Measurements from ENCODE around the gene AGPAT2.

AGPAT2 gene

DNA sequence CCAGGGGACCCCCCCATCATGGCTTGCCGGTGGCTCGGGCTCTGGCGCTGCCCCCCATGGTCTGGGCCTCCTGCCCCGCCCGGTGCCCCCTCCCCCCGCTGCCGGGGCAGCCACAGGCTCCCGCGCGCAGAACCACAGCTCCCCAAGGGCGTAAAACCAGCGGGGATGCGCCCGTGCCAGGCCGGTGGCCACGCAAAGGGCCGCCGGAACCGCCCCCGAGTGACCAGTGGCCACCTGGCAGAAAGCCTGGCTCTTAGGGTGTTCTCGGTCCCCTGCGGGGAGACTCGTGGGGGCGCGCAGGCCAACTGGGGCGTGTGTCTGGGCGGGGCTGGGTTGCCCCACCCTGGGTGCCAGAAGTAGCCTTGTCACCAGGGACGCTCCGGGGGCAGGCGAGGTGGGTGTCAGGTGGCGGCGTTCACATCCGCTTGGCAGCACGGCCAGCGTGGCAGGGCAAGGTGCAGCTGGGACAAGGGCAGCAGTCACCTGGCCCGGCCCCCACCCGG is 515 bp upstream of the AGPAT2 start:
- DNase-seq: no peak

DNA sequence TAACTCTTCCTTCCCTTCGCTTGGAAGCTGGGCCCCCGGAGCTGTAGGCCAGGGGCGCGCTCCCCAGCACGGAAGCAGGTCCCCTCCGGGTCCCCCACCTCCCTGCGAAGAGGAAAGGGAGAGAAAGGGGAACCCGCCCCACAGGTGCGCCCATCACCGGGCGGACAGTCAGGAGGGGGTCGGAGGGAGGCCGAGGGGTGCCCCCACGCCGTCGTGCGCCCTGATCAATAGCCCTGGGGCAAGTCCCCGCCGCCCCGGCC is 793 bp downstream of the AGPAT2 start:
- no peak for DNase-seq

DNA sequence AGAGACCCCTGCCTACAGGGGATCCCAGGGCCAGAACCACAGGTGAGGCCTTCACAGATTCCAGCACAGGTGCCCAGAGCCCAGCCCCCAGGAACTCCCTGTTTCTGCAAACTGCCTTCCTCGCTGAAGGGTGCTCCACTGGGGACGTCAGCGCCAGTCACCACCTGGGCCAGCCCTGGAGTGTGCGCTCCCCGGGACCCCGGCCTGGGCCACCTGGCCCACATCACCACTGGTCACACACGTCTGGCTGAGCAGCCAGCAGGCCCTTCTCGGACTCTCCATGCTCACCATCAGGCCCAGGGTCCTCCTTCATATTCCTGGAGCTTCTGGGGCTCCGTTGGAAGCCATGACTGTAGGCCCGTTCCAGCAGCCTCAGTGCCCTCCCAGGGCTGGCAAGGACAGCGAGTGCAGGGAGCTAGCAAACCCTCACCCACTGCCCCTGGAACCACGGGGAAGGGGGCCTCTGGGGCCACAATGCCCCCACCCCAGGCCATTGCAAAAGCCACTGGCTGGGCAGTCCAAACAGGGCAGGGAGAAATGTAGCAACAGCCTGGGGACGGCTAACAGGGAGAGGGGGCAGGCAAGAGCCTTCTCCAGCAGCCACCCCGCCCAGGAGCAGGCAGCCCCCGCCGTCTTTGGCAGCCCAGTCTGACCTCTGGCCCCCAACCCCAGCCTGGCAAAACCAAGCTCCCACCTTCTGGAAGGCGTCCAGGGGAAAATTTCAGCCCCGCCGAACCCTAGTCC is 1.3 kb downstream of the AGPAT2 start:
- no peak for DNase-seq

DNA sequence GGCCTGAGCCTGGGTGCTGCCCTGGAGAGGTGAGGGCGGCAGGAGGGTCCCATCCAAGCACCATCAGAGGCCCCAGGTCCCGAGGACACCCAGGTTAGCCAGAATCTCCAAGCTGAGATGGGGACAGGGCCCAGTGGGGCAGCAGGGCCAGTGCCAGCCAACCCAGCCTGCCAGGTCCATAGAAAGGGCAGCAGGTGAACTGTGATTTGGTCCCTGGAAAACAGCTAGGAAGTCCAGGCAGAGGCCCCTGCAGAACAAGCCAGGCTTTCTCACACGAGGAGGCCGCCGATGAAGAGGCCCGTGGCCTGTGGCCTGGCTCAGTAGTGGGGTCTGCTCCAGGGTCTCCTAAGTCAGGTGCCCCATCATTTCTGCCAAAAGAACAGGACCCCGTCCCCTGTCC is 2.0 kb downstream of the AGPAT2 start:
- DNase-seq: no peak

DNA sequence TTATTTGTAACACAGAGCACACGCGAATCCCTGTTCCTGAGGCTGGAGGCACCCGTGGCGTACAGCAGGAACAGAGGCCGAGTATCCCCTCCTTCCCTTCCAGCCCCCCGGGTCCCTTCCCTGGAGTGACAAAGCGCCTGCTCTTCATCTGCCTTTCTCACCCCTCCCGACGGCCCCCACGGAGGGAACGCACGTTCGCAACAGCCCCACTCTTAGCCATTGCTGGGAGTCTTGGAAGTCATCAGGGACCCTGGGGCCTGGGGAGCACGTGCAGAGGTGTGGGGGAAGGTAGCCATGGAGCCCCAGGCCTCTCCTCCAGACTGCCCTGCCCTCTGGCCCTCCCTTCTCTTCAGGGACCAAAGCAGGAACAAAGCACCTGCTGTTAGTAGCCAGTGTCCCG is 2.5 kb downstream of the AGPAT2 start:
- DNase-seq: no peak

DNA sequence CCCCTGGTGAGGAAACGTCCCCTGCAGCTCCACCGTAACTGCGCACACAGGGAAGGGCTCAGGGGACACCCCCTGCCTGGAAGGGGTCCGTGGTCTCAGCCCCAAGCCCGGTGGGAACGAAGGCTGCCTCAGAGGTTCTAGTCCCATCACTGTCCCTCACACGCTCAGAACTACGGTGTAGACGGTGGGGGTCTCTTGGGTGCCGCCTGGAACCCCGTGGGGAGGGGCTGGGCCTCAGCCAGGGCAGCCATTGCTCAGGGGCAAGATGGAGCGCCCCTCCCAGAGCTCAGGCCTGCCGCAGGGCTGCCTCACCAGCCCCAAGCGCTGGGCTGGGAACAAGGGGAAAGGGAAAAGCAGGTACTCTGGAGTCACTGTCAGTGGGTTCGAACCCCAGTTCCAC is 2.9 kb downstream of the AGPAT2 start:
- no peak for DNase-seq

DNA sequence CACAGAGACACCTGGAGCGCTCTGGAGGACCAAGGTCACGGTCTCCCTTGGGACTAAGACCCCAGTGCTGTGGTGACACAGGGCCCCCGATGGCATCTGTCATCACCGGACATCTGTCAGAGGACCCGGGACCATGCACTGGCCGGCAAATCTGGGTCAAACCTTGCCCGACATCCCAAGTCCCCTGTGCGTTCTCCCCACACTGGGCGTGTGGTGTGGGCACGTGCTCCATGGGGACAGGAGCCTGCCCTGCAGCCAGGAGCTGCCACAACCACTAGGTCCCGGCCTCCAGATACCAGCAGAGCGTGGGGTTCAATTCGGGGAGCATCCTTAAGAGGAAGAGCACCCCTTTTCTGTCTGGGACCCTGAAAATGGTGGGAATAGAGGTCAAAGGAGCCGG is 3.5 kb downstream of the AGPAT2 start:
- no peak for DNase-seq

DNA sequence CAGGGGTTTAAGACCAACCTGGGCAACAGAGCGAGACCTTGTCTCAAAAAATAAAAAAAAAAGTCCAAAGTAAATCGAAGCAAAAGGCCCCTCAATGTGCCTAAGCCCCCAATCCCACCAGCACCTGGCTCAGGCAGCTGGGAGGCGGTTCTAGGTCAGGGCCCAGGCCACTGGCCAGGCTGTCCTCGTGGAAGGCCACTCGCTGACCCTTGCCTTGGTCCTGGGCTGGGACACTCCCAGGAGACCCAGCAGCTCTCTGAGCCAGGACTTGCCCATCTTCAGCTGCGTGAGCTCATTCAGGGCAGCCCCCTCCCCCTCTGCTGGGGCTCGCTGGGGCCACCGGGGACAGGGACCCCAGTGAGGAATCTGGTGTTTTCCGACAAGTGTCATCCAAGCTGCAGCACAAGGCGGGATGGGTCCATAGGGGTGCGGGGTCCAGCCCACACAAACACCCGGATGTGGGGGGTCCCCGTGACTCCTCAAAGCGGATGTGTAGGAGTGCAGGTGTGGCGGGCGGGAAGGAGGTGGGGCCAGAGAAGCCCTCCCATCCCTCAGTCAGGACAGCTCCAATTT is 4.0 kb downstream of the AGPAT2 start:
- no peak for DNase-seq

DNA sequence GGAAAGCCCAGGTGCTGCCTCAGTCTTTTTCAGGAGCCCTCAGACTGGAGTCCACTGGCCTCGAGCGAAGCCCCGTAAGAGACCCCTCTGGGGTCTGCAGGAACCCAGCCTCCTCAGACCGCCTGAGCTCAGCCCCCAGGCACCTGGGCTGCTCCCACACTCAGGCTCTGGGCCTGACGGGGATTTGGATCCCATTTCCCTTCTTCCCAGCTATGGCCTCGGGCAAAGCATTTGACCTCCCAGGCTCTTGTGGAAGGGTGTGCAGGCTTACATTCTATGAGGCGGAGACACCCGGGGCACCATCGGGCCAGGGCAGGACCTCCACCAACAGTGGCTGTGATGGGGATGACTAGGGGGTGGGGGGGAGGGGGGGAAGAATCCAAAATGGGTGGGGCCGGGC is 4.5 kb downstream of the AGPAT2 start:
- no peak for DNase-seq

DNA sequence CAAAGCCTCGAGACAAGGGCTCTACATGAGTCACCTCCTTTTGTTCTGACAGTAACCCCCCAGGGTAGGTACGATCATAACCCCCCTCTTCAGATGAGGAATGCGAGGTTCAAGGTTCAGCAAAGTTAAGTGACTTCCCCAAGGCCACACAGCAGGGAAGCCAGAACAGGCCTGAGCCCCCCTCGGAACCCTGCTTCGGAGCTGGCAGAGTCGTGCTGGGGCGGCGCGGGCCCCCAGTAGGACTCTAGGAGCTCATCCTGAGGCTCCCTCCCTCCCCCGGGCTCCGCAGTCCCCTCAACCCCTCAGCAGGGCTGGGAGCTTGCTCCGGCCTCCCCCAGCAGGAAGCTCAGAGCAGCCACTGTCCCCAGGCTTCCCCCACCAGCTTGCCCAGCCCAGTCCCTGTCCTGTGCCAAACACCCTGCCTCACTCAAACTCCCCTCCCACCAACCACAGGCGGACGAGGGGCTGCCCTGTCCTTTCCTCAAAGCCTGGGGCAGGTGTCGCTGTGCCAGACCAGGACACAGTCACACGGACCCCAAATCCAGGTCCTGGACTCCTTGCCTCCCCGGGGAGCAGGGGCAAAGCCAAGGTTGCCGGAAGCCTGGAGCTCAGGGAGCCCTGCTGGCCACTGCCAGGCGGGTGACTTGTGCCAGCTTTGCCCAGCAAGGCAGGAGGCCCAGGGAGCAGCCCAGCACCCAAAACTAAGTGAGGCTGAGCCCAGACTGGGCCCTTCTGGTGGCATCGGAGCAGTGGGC is 5.1 kb downstream of the AGPAT2 start:
- DNase-seq: no peak

DNA sequence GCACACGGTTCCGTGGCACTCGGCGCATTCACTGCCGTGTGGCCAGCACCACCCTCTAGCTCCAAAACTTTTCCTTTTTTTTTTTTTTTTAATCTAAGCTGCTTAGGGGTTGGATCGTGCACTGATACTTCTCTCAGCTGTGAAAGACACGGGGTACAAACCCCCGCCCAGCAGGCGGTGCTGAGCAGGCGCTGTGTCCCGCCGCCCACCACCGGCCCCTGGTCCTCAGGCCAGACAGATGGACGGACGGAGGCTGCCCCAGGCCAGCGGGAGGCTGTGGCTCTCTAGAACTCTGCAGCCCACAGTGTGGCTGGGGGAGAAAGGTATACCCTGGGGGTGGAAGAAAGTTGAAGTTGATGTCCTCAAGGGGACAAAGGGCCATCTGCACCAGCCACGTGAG is 6.2 kb downstream of the AGPAT2 start:
- DNase-seq: no peak

DNA sequence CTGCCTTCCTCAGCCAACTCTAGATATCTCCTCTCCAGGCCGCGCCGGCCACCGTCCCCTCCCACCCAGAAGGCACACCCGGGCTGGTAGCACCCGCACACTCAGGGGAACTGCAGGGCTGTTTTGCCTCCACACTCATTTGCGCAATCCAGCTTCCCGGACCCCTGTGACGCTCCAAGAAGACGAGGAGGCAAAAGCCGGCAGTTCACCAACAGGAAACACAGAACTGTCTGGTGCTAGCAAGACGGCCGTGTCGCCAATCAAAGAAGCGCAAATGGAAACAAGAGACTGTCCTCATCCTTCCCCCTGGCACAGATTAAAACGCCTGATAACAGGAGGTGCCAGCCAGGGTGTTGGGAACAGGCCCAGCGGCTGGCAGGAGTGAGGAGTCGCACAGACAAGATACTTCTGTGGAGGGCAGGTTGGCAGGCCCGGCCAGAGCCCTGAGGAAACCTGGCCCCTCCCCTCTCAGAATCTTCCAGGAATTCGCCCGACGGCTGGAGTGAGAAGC is 7.8 kb downstream of the AGPAT2 start:
- DNase-seq: no peak

DNA sequence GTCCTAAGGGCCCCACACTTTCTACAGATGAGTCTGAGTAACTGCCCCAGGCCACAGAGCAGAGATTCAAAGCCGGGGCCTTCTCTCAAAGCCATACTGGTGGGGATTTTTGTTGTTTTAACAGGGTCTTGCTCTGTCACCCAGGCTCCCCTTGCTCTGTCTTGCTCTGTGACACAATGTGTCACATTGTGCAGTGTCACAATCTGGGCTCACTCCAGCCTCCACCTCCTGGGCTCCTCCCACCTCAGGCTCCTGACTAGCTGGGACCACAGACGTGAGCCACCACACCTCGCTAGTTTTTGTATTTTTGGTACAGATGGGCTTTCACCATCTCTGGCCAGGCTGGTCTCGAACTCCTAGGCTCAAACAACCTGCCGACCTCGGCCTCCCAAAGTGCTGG is 8.6 kb downstream of the AGPAT2 start:
- no peak for DNase-seq

DNA sequence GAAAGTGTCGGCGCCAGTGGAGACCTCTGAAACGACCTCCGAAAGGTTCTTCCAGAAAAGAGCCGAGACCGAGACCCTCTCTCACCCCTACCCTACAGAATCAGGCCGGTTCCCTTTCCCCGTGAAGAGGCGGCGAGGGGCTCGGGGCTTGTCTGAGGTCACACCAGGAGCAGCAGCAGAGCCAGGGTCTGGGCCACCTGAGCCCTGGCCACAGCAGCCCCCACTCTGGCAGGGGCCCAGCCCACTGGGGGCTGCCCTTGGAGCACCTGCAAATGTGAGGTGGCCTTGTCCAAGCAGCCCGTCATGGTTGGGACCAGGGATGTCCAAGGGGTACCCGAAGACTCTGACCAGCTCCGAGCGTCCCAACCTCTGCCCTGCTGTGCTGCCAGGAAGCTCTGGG is 9.2 kb downstream of the AGPAT2 start:
- DNase-seq: no peak

DNA sequence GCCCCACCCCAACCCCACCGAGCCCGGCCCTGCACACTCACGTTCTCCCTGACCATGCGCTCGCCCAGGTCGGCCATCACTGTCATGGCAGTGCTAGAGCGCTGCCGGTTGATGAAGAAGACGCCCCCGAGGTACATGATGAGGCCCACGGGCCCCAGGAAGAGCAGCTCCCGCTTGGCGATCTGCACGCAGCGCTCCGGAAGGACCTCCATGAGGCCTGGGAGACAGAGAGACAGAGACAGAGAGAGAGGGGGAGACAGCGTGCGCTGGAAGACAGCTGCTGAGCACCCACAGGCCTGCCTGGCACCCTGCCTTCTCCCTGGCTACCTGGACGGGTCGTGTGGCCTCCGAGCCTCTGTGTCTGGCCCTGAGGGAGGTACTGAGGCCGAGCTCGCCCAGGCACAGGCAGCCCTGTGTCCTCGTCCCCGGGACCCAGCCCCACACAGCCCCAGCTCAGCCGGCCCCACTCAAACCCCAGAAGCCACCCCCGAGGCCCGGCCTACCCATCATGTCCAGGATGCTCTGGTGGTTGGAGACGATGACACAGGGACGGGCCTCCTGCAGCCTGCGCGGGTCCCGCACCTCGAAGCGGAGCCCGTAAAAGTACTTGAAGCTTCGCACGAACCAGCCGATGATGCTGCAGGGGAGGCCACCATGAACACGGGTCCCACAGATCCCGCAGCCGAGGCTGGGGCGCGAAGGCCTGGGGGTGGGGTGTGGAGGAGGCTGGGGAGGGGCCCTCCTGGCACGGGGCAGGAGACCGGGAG is 10.2 kb downstream of the AGPAT2 start:
- DNase-seq: no peak

DNA sequence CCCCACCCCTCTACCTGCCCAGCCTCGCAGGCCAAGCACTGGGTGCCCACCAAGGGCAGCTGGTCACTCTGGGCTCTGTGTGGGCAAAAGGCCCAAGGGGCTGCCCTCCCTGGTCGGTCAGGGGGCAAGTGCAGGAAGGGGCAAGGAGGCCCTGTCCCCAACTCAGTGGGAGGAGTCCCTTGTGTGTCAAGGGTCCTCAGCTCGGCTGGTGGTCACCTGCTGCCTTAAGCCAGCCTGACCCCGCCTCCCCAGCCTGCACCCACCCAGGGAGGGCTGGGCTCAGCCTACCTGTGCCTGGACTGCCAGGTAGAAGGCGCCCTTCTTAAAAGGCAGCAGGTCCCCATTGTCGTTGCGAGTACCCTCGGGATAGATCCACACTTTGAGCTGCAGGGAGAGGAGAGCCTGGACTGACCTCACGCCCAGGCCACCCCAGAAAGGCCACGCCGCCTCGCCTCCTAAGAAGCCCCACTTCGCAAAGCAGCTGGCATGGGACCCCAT is 10.9 kb downstream of the AGPAT2 start:
- DNase-seq: no peak

DNA sequence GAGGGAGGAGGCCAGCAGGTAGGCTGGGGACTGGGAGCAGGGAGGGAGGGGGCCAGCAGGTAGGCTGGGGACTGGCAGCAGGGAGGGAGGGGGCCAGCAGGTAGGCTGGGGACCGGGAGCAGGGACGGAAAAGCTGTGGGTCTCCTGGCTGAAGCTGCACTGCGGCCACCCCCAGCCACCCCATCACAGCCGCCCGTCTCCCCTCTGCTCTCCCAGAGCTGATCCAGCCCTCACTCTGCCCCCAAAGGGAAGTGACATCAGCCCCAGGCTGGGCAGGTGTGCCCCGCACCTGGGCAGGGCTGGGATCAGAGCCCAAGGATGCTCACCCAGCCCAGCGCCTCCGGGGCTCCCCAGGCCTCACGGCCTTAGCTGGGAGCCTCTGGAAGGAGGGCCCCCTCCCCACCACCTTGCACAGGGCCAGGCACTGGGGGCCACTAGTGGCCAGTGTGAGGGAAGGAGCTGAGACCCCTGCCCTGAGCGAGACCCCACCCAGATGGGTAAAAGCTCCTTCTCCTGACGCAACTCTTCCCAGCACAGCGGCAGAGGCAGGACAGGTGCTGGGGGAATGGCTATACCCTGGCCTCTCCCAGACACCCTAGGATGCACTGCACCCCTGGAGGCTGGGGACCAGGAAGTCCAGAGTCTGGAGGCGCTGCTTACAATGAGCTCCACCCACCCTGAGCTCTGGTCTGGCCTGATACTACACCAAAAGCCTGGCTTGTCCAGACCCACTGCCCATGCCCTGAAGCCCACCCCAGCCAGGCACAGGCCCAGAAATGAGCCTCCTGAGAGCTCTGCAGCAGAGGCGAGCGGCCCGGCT is 11.6 kb downstream of the AGPAT2 start:
- DNase-seq: no peak

DNA sequence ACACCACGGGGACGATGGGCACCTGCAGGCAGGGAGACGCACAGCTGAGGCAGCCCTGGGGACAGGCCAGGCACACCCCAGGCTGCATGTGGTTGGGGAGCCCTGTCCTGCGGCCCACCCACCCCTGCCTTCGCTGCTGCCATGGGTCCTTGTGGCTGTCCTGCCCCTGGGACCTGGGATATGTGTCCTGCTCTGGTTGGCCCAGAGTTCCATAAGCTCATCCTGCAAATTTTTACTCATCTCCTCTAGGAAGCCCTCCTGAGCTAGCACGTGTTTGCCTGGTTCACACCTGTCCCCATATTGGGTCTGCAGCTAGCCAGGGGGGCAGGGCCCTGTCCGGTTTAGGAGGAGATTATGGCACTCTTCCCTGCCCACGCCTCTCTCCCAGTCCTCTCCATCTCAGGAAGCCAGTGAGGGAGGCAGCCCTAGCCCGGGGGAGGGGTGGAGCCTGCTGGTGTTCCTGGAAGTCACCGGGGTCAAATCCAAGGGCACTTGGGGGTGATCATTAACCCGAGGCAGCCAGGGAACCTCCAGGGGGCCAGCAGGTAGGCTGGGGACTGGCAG is 12.4 kb downstream of the AGPAT2 start:
- no peak for DNase-seq

DNA sequence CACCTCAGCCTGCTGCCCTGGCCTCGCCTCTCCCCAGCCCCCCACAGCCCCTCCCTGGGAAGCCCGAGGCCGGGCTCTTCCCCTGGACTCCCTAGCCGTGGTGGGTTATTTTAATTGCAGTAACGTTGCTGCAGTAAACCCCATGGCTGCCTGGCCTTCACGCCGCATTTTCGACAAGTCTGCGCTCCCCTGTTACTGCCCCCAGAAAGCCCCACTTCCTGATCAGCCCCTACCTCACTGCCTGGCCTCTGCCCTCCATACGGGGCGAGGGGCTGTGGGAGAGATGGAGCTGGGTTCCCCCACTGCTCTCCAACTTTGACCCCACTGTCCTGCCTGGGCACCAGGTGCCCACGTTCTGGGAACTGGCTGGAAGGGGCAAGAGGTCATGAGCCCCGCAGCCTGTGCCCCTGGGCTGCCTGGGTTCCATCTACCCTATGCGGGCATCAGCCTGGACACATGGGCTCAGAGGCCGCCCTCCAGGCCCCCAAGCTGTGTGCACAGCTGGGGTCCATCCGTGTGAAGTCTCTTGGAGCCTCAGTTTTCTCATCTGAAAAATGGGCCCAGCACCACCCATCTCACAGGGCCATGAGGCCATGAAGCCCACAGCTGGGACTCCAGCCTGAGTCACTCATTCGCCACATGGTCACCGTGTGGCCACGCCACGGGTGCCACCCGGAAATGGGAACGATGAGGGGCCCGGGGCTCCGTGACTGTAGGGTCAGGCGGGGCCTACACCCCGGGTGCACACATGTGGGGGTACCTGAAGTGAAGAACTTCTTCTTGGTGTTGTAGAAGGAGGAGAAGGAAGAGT is 13.1 kb downstream of the AGPAT2 start:
- no peak for DNase-seq

DNA sequence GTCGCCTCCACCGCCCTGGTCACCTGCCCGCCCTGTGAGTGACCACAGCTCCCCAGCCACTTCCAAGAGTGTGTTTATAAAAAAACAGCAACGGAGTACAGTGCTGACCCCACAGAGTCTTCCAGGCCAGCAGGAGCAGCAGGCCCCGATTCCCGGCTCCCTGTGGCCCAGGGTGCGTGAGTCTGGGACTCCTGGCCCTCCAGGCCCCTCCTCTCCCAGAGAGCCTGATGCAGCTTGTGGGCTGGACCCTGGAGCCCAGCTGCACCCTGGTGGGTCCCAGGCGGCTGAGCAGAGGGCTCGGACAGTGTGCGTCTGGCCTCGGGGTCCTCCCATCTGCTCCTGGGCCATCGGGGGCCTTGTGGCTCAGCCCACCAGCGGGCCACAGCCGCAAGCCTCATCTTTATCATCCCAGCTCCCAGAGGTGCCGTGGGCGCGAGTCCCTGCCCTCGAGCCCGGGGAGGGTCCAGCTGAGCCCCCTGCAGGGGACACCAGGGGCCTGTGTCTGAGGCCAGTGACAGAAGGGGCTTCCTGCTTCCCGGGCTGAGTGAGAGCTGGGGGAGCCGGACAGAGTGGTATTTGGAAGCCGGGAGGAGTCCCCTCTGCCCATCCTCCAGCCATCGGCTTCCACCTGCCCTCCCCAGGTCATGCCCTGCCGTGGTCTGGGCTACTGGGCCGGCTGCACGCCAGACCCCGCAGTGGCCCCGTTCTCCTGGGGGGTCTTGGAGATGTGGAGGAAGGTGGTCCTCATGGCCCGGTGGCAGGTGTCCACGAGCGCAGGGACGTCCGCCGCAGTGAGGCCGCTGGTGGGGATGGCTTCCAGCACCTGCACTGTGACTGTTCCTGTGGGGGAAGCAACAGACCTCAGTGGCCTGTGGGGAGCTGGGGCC is 13.9 kb downstream of the AGPAT2 start:
- no peak for DNase-seq

Data from femur (tissue), 1 donor.